ENCODE measurements around the gene PFKL. TPM values are rescaled to one million over a fixed set of nuclear protein-coding genes. Genes with fewer than 3 reads are reported as not detected.

PFKL gene
- total and polyA plus RNA-seq, 2 donors (not counting 1 experiment from before 2014, with no cell fraction given) = 267 to 318 TPM

DNA sequence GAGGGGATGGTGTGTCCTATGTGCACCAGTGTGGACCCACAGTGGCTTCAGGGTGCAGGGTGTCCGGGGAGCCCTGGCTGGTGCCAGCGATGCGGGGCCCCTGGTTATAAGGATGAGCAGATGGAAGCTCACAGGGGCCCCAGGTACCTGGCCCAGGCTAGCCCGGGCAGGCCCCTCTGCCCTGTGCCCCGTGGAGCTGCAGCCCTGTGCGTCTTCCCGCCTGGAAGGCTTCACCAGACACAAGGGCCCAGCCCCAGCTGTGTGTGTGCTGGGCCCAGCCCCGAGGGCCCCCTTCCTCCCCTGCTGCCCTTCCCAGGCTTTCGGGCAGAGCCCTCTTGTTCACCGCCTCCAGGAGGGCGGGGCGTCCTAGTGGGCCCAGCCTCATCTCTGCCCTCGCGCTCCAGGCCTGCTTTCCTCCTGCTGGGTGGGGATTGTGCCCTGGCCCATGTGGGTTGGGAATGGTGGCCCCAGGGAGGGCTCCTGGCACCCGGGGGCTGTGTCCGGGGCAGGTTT lies 15.9 kb downstream of the PFKL start:
- Mint-ChIP-seq H3K9me3 (ENCODE audit: insufficient read depth) (no peaks in the 10 kb centered on the region), H3K27ac (no peak overlapping the region), H3K27me3 (no peaks in the 10 kb centered on the region), H3K4me3 (no peak overlapping the region), H3K4me1 (no peaks in the 10 kb centered on the region)
- Histone ChIP-seq H3K4me2 (replicated peaks; ENCODE audit: low read depth, low read length, poor library complexity, severe bottlenecking) (no peak overlapping the region), H4K20me1 (ENCODE audit: control insufficient read depth, insufficient read depth, low read length, poor library complexity, severe bottlenecking) (peaks cover 78% of the 10 kb centered on the region), H3K27me3 (replicated peaks in 1 of 4; ENCODE audit: control extremely low read depth in 1 of 4, control insufficient read depth in 3 of 4, insufficient read depth in 4 of 4, low read length in 3 of 4) (no peaks in the 10 kb centered on the region), H3K36me3 (replicated peaks in 1 of 2; ENCODE audit: control extremely low read depth in 1 of 2, control insufficient read depth in 1 of 2, extremely low read depth in 1 of 2, insufficient read depth in 2 of 2, low read length in 1 of 2) (peaks cover 4 to 83% of the 10 kb centered on the region in 2 experiments), H2AFZ (ENCODE audit: insufficient read depth, low read depth, low read length, poor library complexity, severe bottlenecking) (no peak overlapping the region), H3K9ac (ENCODE audit: low read length) (no peak overlapping the region), H3K27ac (ENCODE audit: low read length in 2 of 2) (no peak overlapping the region), H3K4me3 (ENCODE audit: control extremely low read depth in 1 of 5, extremely low read depth in 1 of 5, insufficient read depth in 1 of 5, low read depth in 2 of 5, low read length in 4 of 5) (no peak overlapping the region), H3K4me1 (ENCODE audit: control insufficient read depth in 2 of 2, insufficient read depth in 2 of 2, low read length in 2 of 2) (no peaks in the 10 kb centered on the region), H3K9me3 (ENCODE audit: control extremely low read depth in 1 of 3, control insufficient read depth in 2 of 3, insufficient read depth in 1 of 3, low read length in 2 of 3) (no peaks in the 10 kb centered on the region), H3K79me2 (ENCODE audit: control insufficient read depth, insufficient read depth, low read length) (peaks cover 7% of the 10 kb centered on the region)
- DNase-seq (no peak), ATAC-seq (ENCODE audit: low read depth) (no peak)
- intact Hi-C loops (cut with micrococcal nuclease) = no loop called here
- WGBS (ENCODE audit: insufficient coverage) = 98% methylated on average over 14 of the region's 16 CpGs
- TF ChIP-seq EZH2 (IDR thresholded peaks at IDR 0.05; ENCODE audit: borderline replicate concordance, insufficient read depth, low read depth, low read length, poor library complexity, severe bottlenecking) = no peak
- TF ChIP-seq, protein P1, sequence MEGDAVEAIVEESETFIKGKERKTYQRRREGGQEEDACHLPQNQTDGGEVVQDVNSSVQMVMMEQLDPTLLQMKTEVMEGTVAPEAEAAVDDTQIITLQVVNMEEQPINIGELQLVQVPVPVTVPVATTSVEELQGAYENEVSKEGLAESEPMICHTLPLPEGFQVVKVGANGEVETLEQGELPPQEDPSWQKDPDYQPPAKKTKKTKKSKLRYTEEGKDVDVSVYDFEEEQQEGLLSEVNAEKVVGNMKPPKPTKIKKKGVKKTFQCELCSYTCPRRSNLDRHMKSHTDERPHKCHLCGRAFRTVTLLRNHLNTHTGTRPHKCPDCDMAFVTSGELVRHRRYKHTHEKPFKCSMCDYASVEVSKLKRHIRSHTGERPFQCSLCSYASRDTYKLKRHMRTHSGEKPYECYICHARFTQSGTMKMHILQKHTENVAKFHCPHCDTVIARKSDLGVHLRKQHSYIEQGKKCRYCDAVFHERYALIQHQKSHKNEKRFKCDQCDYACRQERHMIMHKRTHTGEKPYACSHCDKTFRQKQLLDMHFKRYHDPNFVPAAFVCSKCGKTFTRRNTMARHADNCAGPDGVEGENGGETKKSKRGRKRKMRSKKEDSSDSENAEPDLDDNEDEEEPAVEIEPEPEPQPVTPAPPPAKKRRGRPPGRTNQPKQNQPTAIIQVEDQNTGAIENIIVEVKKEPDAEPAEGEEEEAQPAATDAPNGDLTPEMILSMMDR (IDR thresholded peaks at IDR 0.05) = no peak
- ChIA-PET CTCF (no interaction called here), POLR2A (no interaction called here)

DNA sequence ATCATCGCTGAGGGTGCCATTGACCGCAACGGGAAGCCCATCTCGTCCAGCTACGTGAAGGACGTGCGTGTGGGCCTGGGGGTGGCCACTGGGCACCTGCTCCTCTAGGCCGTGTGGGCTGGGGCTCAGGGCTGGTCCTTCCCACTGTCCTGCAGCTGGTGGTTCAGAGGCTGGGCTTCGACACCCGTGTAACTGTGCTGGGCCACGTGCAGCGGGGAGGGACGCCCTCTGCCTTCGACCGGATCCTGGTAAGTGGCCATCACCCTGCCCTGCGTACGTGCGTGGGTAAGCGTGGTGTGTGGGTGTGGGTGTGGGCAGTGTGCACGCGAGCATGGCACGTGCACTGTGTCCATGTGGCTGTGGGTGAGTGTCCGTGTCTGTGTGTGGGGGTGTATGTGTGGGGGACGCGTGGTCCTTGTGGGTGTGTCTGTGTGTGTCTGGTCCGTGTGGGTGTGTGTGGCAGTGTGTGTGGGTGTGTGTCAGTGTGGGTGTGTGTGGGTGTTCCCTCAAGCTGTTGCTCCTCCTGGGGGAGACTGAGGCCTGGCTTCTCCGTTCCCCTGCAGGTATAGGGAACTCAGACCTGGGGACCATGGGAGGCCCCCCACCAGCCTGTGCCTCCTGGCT lies 16.5 kb downstream of the PFKL start:
- Histone ChIP-seq H3K4me1 (ENCODE audit: control insufficient read depth in 2 of 2, insufficient read depth in 2 of 2, low read length in 2 of 2) (no peaks in the 10 kb centered on the region), H4K20me1 (ENCODE audit: control insufficient read depth, insufficient read depth, low read length, poor library complexity, severe bottlenecking) (peaks cover 75% of the 10 kb centered on the region), H3K79me2 (ENCODE audit: control insufficient read depth, insufficient read depth, low read length) (peaks cover 4% of the 10 kb centered on the region), H3K9me3 (ENCODE audit: control extremely low read depth in 1 of 3, control insufficient read depth in 2 of 3, insufficient read depth in 1 of 3, low read length in 2 of 3) (no peaks in the 10 kb centered on the region), H3K4me2 (replicated peaks; ENCODE audit: low read depth, low read length, poor library complexity, severe bottlenecking) (no peak overlapping the region), H3K9ac (ENCODE audit: low read length) (no peak overlapping the region), H3K27me3 (replicated peaks in 1 of 4; ENCODE audit: control extremely low read depth in 1 of 4, control insufficient read depth in 3 of 4, insufficient read depth in 4 of 4, low read length in 3 of 4) (no peaks in the 10 kb centered on the region), H2AFZ (ENCODE audit: insufficient read depth, low read depth, low read length, poor library complexity, severe bottlenecking) (no peak overlapping the region), H3K27ac (ENCODE audit: low read length in 2 of 2) (no peak overlapping the region), H3K36me3 (replicated peaks in 1 of 2; ENCODE audit: control extremely low read depth in 1 of 2, control insufficient read depth in 1 of 2, extremely low read depth in 1 of 2, insufficient read depth in 2 of 2, low read length in 1 of 2) (peaks cover 0 to 81% of the 10 kb centered on the region in 2 experiments), H3K4me3 (ENCODE audit: control extremely low read depth in 1 of 5, extremely low read depth in 1 of 5, insufficient read depth in 1 of 5, low read depth in 2 of 5, low read length in 4 of 5) (no peak overlapping the region)
- ChIA-PET CTCF (no interaction called here), POLR2A (no interaction called here)
- H3K4me1 Mint-ChIP-seq = no peaks in the 10 kb centered on the region
- DNase-seq = no peak
- no peaks in the 10 kb centered on the region for H3K9me3 Mint-ChIP-seq (ENCODE audit: insufficient read depth)
- intact Hi-C loops (cut with micrococcal nuclease) = no loop called here
- no peak overlapping the region for H3K27ac Mint-ChIP-seq
- no peak overlapping the region for H3K4me3 Mint-ChIP-seq
- TF ChIP-seq EZH2 (IDR thresholded peaks at IDR 0.05; ENCODE audit: borderline replicate concordance, insufficient read depth, low read depth, low read length, poor library complexity, severe bottlenecking) = no peak
- TF ChIP-seq, protein P1 (IDR thresholded peaks at IDR 0.05) = no peak
- ATAC-seq (ENCODE audit: low read depth) = no peak
- 97% methylated on average over 27 of the region's 27 CpGs for WGBS (ENCODE audit: insufficient coverage)
- no peaks in the 10 kb centered on the region for H3K27me3 Mint-ChIP-seq
